ENCODE data around the gene ABCD4.
"Not testable (repeated sequence)": the region's sequence is repeated elsewhere in the genome, so short reads cannot be mapped to it uniquely, and the experiment has no call there.

The ABCD4 gene

DNA sequence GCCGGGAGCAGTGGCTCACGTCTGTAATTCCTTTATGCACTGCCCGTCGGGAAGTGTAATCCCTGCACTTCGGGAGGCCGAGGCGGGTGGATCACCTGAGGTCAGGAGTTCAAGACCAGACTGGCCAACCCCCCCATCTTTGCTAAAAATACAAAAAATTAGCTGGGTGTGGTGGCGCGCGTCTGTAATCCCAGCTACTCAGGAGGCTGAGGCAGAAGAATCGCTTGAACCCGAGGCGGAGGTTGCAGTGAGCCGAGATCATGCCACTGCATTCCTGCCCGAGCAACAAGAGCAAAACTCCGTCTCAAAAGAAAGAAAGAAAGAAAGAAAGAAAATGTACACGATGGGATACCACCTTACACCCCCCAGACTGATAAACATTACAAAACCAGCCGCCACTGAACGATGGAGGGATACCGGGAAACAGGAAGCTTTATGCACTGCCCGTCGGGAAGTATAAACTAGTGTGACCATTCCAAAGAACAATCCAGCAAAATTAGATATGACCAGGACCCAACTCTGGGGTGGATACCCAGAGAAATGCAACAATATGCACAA is 1.1 kb downstream of the ABCD4 start:
- FAIRE-seq: no peak

GRCh38 chr14:74299061-74299545 is 3.6 kb downstream of the ABCD4 start:
- FAIRE-seq: no peak

DNA sequence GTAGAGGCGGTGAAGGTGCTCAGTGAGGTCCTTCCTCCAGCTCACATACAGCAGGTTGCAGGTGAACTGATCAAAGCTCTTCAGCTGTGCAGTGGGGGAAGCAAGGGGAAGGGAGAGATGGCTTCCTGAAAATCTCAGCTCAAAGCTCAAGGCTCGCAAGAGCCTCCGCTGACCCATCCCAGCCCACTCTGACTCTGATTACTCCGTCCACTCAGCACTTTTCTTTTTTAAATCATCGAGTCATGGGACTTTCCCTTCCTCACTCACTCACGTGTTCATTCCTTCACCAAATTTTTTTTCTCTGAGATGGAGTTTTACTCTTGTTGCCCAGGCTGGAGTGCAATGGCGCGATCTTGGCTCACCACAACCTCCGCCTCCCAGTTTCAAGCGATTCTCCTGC is 4.7 kb downstream of the ABCD4 start:
- no peak for FAIRE-seq

- FAIRE-seq: no peak
Observed at GRCh38 chr14:74296037-74296467, 6.7 kb downstream of the ABCD4 start.

DNA sequence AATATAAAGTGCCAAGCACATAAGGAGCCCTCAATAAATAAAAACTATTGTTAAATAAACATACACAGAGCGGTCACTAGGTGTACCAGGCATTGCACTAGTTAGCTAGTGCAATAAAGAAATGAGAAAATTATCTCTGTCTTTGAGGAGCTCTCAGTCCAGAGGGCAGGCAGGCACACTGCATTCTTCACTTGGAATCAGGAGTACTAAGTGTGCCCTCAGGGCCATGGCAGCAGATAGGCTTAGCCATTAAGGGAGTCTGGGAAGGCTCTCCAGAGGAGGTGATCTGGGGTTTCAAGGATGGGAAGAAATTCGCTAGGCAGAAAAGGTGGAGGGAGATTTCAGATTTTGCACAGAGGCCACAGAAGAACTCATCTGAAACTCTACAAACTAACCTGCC is 9.1 kb downstream of the ABCD4 start:
- no peak for FAIRE-seq

DNA sequence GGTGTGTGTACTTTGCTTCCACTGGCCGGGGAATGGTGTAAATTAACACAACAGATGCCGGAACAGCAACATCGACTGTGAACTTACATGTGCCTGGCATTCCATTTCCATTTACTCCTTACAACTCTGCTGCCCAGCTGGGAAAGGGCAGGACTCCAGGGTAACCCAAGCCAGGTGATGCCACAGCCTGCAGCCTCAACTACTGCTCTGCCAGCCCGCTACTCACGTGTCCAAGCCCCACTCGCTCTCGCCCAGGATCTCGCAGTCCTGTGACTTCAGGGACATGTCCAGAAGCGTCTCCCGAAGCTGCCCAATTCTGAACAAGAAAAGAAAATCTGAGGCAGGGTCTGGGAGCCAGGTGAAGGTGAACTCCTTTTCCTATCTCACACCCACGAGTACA is 10.7 kb downstream of the ABCD4 start:
- no peak for FAIRE-seq

- FAIRE-seq: no peak
Observed at GRCh38 chr14:74290415-74290814, 12.3 kb downstream of the ABCD4 start.

- no peak for FAIRE-seq
Observed at GRCh38 chr14:74289801-74290200, 12.9 kb downstream of the ABCD4 start.

DNA sequence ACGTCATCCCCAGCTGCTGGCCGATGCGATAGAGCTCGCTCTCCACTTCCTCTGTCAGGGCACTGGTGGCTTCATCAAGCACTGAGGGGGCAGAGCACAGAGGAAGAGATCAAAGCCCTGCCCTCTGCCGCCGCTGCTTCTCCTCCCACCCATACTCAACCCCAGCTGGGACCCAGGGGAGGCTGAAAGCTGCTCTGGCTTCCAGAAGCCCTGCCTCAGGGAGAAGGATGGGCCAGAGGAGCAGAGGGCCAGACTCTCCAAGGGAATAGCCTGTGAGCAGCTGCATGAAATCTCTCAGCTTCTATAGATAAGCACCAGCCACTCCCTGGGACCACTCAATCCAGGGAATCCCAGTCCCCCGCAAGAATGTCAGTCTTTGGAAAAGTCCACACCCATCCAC is 16.0 kb downstream of the ABCD4 start:
- no peak for FAIRE-seq

DNA sequence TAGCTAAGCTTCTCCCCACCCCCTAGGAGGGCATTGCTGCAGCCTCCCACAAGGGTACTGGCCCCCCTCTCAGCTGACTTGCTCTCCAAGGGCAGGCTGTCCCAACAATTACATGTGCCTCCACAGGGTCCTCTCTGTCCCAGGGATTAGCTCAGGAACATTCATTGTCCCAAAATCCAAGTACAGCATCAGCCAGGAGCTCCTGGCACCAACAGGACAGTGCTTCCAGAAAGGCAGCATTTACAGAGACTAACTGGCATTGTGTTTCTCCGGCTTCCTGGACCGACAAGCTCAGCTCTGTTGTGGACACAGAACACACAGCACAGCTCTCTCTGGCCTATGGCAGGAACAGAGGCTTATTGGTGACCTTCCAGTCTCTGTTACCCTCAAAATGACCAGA is 21.7 kb downstream of the ABCD4 start:
- FAIRE-seq: no peak

GRCh38 chr14:74278080-74278479 is 24.7 kb downstream of the ABCD4 start:
- no peak for FAIRE-seq

GRCh38 chr14:74275241-74275841 is 27.4 kb downstream of the ABCD4 start:
- FAIRE-seq: no peak

DNA sequence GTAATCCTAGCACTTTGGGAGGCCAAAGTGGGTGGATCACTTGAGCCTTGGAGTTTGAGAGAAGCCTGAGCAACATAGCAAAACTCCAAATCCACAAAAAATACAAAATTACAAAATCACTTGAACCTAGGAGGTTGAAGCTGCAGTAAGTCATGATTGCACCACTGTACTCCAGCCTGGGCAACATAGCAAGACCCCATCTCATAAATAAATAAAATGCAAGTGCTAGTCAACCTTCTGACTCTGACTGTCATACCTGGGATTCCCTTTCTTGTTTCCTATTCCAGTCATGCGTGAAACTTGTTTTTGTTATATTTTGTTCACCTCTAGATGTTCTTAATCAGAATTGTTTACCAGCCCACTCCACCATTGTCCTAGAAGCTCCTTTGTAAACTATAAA is 31.4 kb downstream of the ABCD4 start:
- FAIRE-seq: no peak

DNA sequence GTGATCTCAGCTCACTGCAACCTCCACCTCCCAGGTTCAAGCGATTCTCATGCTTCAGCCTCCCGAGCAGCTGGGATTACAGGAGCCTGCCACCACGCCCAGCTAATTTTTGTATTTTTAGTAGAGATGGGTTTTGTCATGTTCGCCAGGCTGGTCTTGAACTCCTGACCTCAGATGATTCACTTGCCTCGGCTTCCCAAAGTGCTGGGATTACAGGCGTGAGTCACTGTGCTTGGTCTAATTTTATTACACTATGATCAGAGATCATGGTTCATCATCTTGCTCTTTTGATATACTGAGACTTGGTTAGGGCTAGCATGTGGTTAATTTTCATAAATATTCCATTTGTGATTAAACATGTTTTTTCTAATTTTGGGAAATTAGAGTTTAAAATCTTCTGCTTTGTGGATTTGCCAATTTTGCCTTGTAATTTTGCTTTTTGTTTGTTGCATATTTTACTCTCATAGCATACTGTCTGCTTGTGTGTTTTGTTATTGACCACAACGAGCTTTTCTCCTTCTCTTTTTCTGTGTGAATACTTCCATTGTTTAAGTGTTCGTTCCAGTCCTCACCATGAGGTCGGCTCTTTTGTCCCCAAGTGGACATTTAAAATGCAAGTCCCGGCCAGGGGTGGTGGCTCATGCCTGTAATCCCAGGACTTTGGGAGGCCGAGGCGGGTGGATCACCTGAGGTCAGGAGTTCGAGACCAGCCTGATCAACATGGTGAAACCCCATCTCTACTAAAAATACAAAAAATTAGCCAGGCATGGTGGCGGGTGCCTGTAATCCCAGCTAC is 32.2 kb downstream of the ABCD4 start:
- FAIRE-seq: not testable (repeated sequence)

GRCh38 chr14:74267588-74267987 is 35.1 kb downstream of the ABCD4 start:
- no peak for FAIRE-seq

GRCh38 chr14:74265301-74265965 is 37.3 kb downstream of the ABCD4 start:
- FAIRE-seq: no peak

DNA sequence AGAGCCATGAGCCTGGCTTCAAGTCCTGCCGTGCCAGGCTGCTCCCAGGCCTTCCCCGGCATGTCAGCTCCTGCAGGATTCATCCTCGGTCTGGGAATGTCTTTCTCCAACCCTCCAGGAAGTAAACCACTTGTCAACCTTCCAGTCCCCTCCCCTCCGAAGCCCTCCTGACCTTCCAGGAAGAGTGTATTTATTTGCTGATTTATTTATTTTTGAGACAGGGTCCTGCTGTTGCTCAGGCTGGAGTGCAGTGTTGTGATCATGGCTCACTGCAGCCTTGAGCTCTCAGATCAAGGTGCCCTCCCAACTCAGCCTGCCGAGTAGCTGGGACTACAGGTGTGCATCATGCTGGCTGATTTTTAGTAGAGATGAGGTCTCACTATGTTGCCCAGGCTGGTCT is 38.8 kb downstream of the ABCD4 start:
- no peak for FAIRE-seq

- FAIRE-seq: no peak
Observed at GRCh38 chr14:74263181-74263580, 39.6 kb downstream of the ABCD4 start.

- no peak for FAIRE-seq
Observed at GRCh38 chr14:74262076-74262475, 40.7 kb downstream of the ABCD4 start.

GRCh38 chr14:74261288-74261687 is 41.4 kb downstream of the ABCD4 start:
- no peak for FAIRE-seq

GRCh38 chr14:74260525-74261233 is 42.1 kb downstream of the ABCD4 start:
- no peak for FAIRE-seq

DNA sequence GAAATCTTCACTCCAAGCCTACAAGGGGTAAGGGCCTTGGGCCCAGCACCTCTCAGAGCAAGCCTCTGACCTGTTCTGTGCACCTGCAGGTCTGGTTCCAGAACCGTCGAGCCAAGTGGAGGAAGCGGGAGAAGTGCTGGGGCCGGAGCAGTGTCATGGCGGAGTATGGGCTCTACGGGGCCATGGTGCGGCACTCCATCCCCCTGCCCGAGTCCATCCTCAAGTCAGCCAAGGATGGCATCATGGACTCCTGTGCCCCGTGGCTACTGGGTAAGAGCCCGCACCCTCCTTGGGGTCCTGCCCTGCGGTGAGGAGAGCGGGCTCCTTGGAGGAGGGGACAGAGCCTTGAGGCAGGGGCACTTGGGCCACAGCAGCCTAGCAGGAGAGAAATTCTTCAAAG is 43.2 kb downstream of the ABCD4 start:
- no peak for FAIRE-seq

- FAIRE-seq: no peak
Observed at GRCh38 chr14:74258764-74259035, 44.0 kb downstream of the ABCD4 start.
